Inflammatory macrophage treated with lipopolysaccharide for 4 hours (primary cell): ENCODE measurements around the gene UBA52.

Experiments used
- DNase-seq: peaks from one replicate; pipeline ENCODE4 v3.0.0-alpha.2; 2020

UBA52 gene

GRCh38 chr19:18608805-18609716 lies 37.4 kb downstream of the UBA52 start:
- DNase-seq, result no peak

- no peak for DNase-seq
Measured at GRCh38 chr19:18609717-18610051, 38.0 kb downstream of the UBA52 start.

GRCh38 chr19:18610245-18610555 lies 38.5 kb downstream of the UBA52 start:
- DNase-seq, result no peak

GRCh38 chr19:18610556-18611326 lies 39.1 kb downstream of the UBA52 start:
- DNase-seq, result no peak

- no peak for DNase-seq
Measured at GRCh38 chr19:18611327-18612050, 39.8 kb downstream of the UBA52 start.

GRCh38 chr19:18612051-18612771 lies 40.6 kb downstream of the UBA52 start:
- no peak for DNase-seq

- no peak for DNase-seq
Measured at GRCh38 chr19:18612772-18613588, 41.3 kb downstream of the UBA52 start, which contains the start of gene TMEM59L. Gene TMEM59L (plus strand): TSS chr19:18612870. CDS start chr19:18612959, 89 bp downstream.

GRCh38 chr19:18613589-18614234 lies 42.1 kb downstream of the UBA52 start:
- DNase-seq, result no peak

GRCh38 chr19:18616023-18616422 lies 44.4 kb downstream of the UBA52 start:
- DNase-seq, result no peak

GRCh38 chr19:18617562-18617961 lies 45.9 kb downstream of the UBA52 start:
- DNase-seq, result no peak

GRCh38 chr19:18618236-18618635 lies 46.6 kb downstream of the UBA52 start:
- no peak for DNase-seq

GRCh38 chr19:18620311-18620710 lies 48.7 kb downstream of the UBA52 start:
- DNase-seq, result no peak

GRCh38 chr19:18620902-18621301 lies 49.2 kb downstream of the UBA52 start:
- no peak for DNase-seq

GRCh38 chr19:18626906-18627305 lies 55.2 kb downstream of the UBA52 start:
- DNase-seq, result no peak
